HEK293 (cell line): Measurements from ENCODE around the gene AAK1.

ENCODE experiments used
- BCL11B ChIP-seq: fragments of 450-650 bp; formaldehyde crosslinking; IDR thresholded peaks from 2 replicates; pipeline ENCODE4 v1.5.1; 2016; ENCODE audit warnings: low read depth, missing biosample characterization, missing genetic modification characterization
- CTCF ChIP-seq: fragments of 450-650 bp; formaldehyde crosslinking; IDR thresholded peaks from 2 replicates; pipeline ENCODE4 v1.5.1; 2016; ENCODE audit warnings: missing biosample characterization, missing genetic modification characterization
- GFI1B ChIP-seq: fragments of 450-650 bp; formaldehyde crosslinking; IDR thresholded peaks from 2 replicates; pipeline ENCODE4 v1.5.1; 2016; ENCODE audit warnings: missing biosample characterization, missing genetic modification characterization
- GLIS1 ChIP-seq: fragments of 450-650 bp; formaldehyde crosslinking; IDR thresholded peaks from 2 replicates; pipeline ENCODE4 v1.5.1; 2016; ENCODE audit warnings: missing biosample characterization, missing genetic modification characterization
- HOXA7 ChIP-seq: sonication (generic); formaldehyde crosslinking; IDR thresholded peaks from 2 replicates; pipeline ENCODE4 v1.8.1; 2022; ENCODE audit warnings: missing genetic modification reagents, borderline replicate concordance
- KLF10 ChIP-seq: fragments of 450-650 bp; IDR thresholded peaks from 2 replicates; pipeline ENCODE4 v1.5.1; 2018; ENCODE audit warnings: missing biosample characterization, mild to moderate bottlenecking, missing genetic modification characterization
- KLF7 ChIP-seq: fragments of 450-650 bp; formaldehyde crosslinking; IDR thresholded peaks from 2 replicates; pipeline ENCODE4 v1.5.1; 2016; ENCODE audit warnings: missing biosample characterization, missing genetic modification characterization, borderline replicate concordance
- KLF9 ChIP-seq: fragments of 450-650 bp; formaldehyde crosslinking; IDR thresholded peaks from 2 replicates; pipeline ENCODE4 v1.5.1; 2016; ENCODE audit warnings: missing biosample characterization, missing genetic modification characterization, low read depth
- MEIS1 ChIP-seq: sonication (generic); formaldehyde crosslinking; IDR thresholded peaks from 2 replicates; pipeline ENCODE4 v1.8.1; 2022; ENCODE audit warnings: missing genetic modification reagents, mild to moderate bottlenecking, borderline replicate concordance
- REPIN1 ChIP-seq: fragments of 450-650 bp; formaldehyde crosslinking; IDR thresholded peaks from 2 replicates; pipeline ENCODE4 v1.5.1; 2017; ENCODE audit warnings: missing biosample characterization, missing genetic modification characterization, low read depth
- SALL2 ChIP-seq: fragments of 450-650 bp; formaldehyde crosslinking; IDR thresholded peaks from 2 replicates; pipeline ENCODE4 v1.5.0; 2017; ENCODE audit warnings: missing biosample characterization, mild to moderate bottlenecking, missing genetic modification characterization, borderline replicate concordance
- SCRT1 ChIP-seq: fragments of 450-650 bp; formaldehyde crosslinking; IDR thresholded peaks from 2 replicates; pipeline ENCODE4 v1.5.1; 2016; ENCODE audit warnings: missing biosample characterization, missing genetic modification characterization, borderline replicate concordance
- TRIM28 ChIP-seq: IDR thresholded peaks from 2 replicates; pipeline ENCODE4 v1.6.1; 2011; ENCODE audit warnings: low read length, control low read depth, borderline replicate concordance
- ZBTB1 ChIP-seq: fragments of 450-650 bp; formaldehyde crosslinking; IDR thresholded peaks from 2 replicates; pipeline ENCODE4 v1.5.1; 2016; ENCODE audit warnings: missing biosample characterization, missing genetic modification characterization
- ZBTB44 ChIP-seq: fragments of 450-650 bp; IDR thresholded peaks from 2 replicates; pipeline ENCODE4 v1.5.1; 2018; ENCODE audit warnings: missing biosample characterization, mild to moderate bottlenecking, missing genetic modification characterization
- ZNF146 ChIP-seq: fragments of 450-650 bp; formaldehyde crosslinking; IDR thresholded peaks from 2 replicates; pipeline ENCODE4 v1.5.1; 2016; ENCODE audit warnings: missing biosample characterization, missing genetic modification characterization
- ZNF174 ChIP-seq: fragments of 450-650 bp; formaldehyde crosslinking; IDR thresholded peaks from 2 replicates; pipeline ENCODE4 v1.5.0; 2017; ENCODE audit warnings: missing biosample characterization, mild to moderate bottlenecking, missing genetic modification characterization
- ZNF239 ChIP-seq: fragments of 450-650 bp; formaldehyde crosslinking; IDR thresholded peaks from 2 replicates; pipeline ENCODE4 v1.5.1; 2016; ENCODE audit warnings: missing biosample characterization, missing genetic modification characterization
- ZNF24 ChIP-seq: fragments of 450-650 bp; formaldehyde crosslinking; IDR thresholded peaks from 2 replicates; pipeline ENCODE4 v1.5.1; 2016; ENCODE audit warnings: missing biosample characterization, missing genetic modification characterization
- ZNF335 ChIP-seq: fragments of 450-650 bp; formaldehyde crosslinking; conservative IDR thresholded peaks from 2 replicates; pipeline ENCODE4 v1.5.1; 2016; ENCODE audit warnings: missing biosample characterization, missing genetic modification characterization
- ZNF37A ChIP-seq: fragments of 450-650 bp; IDR thresholded peaks from 2 replicates; pipeline ENCODE4 v1.5.1; 2018; ENCODE audit warnings: missing biosample characterization, missing genetic modification characterization
- ZNF394 ChIP-seq: fragments of 450-650 bp; formaldehyde crosslinking; IDR thresholded peaks from 2 replicates; pipeline ENCODE4 v1.5.1; 2016; ENCODE audit warnings: missing biosample characterization, missing genetic modification characterization, mild to moderate bottlenecking, moderate library complexity, borderline replicate concordance
- ZNF510 ChIP-seq: fragments of 450-650 bp; formaldehyde crosslinking; IDR thresholded peaks from 2 replicates; pipeline ENCODE4 v1.5.1; 2018; ENCODE audit warnings: mild to moderate bottlenecking, missing genetic modification characterization, missing biosample characterization; ENCODE audit not compliant: insufficient replicate concordance
- ZNF549 ChIP-seq: fragments of 450-650 bp; IDR thresholded peaks from 2 replicates; pipeline ENCODE4 v1.5.1; 2018; ENCODE audit warnings: missing biosample characterization, missing genetic modification characterization, mild to moderate bottlenecking, inconsistent platforms, moderate library complexity
- ZNF561 ChIP-seq: fragments of 450-650 bp; IDR thresholded peaks from 2 replicates; pipeline ENCODE4 v1.5.1; 2018; ENCODE audit warnings: missing biosample characterization, missing genetic modification characterization, borderline replicate concordance
- ZNF658 ChIP-seq: fragments of 450-650 bp; formaldehyde crosslinking; IDR thresholded peaks from 2 replicates; pipeline ENCODE4; 2016; ENCODE audit warnings: missing biosample characterization, missing genetic modification characterization
- ZNF677 ChIP-seq: fragments of 450-650 bp; IDR thresholded peaks from 2 replicates; pipeline ENCODE4 v1.5.0; 2018; ENCODE audit warnings: missing biosample characterization, mild to moderate bottlenecking, missing genetic modification characterization, moderate library complexity
- ZNF701 ChIP-seq: fragments of 450-650 bp; formaldehyde crosslinking; IDR thresholded peaks from 2 replicates; pipeline ENCODE4 v1.5.1; 2016; ENCODE audit warnings: missing biosample characterization, missing genetic modification characterization
- ZNF791 ChIP-seq: fragments of 450-650 bp; formaldehyde crosslinking; IDR thresholded peaks from 2 replicates; pipeline ENCODE4 v1.5.1; 2016; ENCODE audit warnings: missing biosample characterization, missing genetic modification characterization
- ZNF830 ChIP-seq: fragments of 450-650 bp; IDR thresholded peaks from 2 replicates; pipeline ENCODE4 v1.5.0; 2018; ENCODE audit warnings: missing biosample characterization, missing genetic modification characterization, low read depth, mild to moderate bottlenecking, moderate library complexity
- ZSCAN23 ChIP-seq: fragments of 450-650 bp; formaldehyde crosslinking; IDR thresholded peaks from 2 replicates; pipeline ENCODE4 v1.5.1; 2016; ENCODE audit warnings: missing biosample characterization, missing genetic modification characterization

AAK1 gene

GRCh38 chr2:69462780-69463179 lies 180.8 kb downstream of the AAK1 start (continued):
- TF ChIP-seq ZBTB44 (tag by site-specific recombination) (peak; percentile 57), TRIM28 (no peak), MEIS1 (CRISPR knock-in tag) (no peak), ZBTB1 (tag by site-specific recombination) (no peak), ZNF394 (tag by site-specific recombination) (no peak), ZNF174 (tag by site-specific recombination) (no peak), ZNF549 (tag by site-specific recombination) (peak; percentile 63; the same call in 1 of the 2 replicates), ZNF24 (tag by site-specific recombination) (no peak), ZNF791 (tag by site-specific recombination) (no peak), HOXA7 (CRISPR knock-in tag) (no peak), SALL2 (no peak), REPIN1 (tag by site-specific recombination) (no peak), ZNF658 (tag by site-specific recombination) (no peak), ZNF37A (tag by site-specific recombination) (0 out of 2 replicates have a peak, but pooled peaks have one; percentile 41), SCRT1 (no peak), CTCF (tag by site-specific recombination) (no peak), ZNF146 (tag by site-specific recombination) (no peak), ZNF239 (tag by site-specific recombination) (no peak), ZNF510 (tag by site-specific recombination) (peak; percentile 21), GFI1B (tag by site-specific recombination) (no peak), KLF10 (0 out of 2 replicates have a peak, but pooled peaks have one; percentile 45), GLIS1 (tag by site-specific recombination) (no peak), ZNF830 (tag by site-specific recombination) (peak; percentile 65), ZSCAN23 (tag by site-specific recombination) (no peak), ZNF701 (tag by site-specific recombination) (no peak), KLF7 (tag by site-specific recombination) (no peak), KLF9 (no peak), ZNF561 (tag by site-specific recombination) (0 out of 2 replicates have a peak, but pooled peaks have one; percentile 35), ZNF677 (tag by site-specific recombination) (peak; percentile 47; the same call in 1 of the 2 replicates), ZNF335 (tag by site-specific recombination) (no peak), BCL11B (tag by site-specific recombination) (no peak)
